Endodermal cell (in vitro differentiated cells): Measurements from ENCODE around the gene CLEC2L. TPM values are rescaled to one million over a fixed set of nuclear protein-coding genes. Genes with fewer than 3 reads are reported as not detected.

ENCODE experiments used
- DNase-seq: peaks from one replicate; pipeline ENCODE4 v3.0.0-alpha.2; 2017
- H3K27ac ChIP-seq: 2 replicates; pipeline ENCODE4 v1.5.1; 2013; ENCODE audit warnings: mild to moderate bottlenecking, low read depth, low read length, moderate library complexity
- H3K27me3 ChIP-seq: 2 replicates; pipeline ENCODE4 v1.6.1; 2013; ENCODE audit warnings: mild to moderate bottlenecking, low read length, moderate library complexity; ENCODE audit not compliant: insufficient read depth, control insufficient read depth, poor library complexity, severe bottlenecking
- H3K36me3 ChIP-seq: 2 replicates; pipeline ENCODE4 v1.7.0; 2013; ENCODE audit warnings: mild to moderate bottlenecking, low read length, moderate library complexity; ENCODE audit not compliant: control insufficient read depth, insufficient read depth
- H3K4me1 ChIP-seq: one replicate; pipeline ENCODE4 v1.7.0; 2013; ENCODE audit warnings: low read length; ENCODE audit not compliant: control insufficient read depth, insufficient read depth
- H3K4me3 ChIP-seq: 2 replicates; pipeline ENCODE4 v1.5.1; 2013; ENCODE audit warnings: mild to moderate bottlenecking, low read length, moderate library complexity
- H3K9ac ChIP-seq: 2 replicates; pipeline ENCODE4 v1.6.1; 2013; ENCODE audit warnings: mild to moderate bottlenecking, low read length, moderate library complexity; ENCODE audit not compliant: poor library complexity, severe bottlenecking; ENCODE audit errors: extremely low read depth
- H3K9me3 ChIP-seq: 2 replicates; pipeline ENCODE4 v1.6.1; 2013; ENCODE audit warnings: mild to moderate bottlenecking, low read length, moderate library complexity; ENCODE audit not compliant: control insufficient read depth
- H3K27ac Mint-ChIP-seq: 2 replicates; pipeline ENCODE4 v1.8.0; 2020; ENCODE audit warnings: mixed read lengths
- H3K27me3 Mint-ChIP-seq: 2 replicates; pipeline ENCODE4 v1.8.0; 2021; ENCODE audit warnings: mild to moderate bottlenecking, mixed read lengths; ENCODE audit not compliant: insufficient read depth
- H3K36me3 Mint-ChIP-seq: 2 replicates; pipeline ENCODE4 v1.8.0; 2020; ENCODE audit warnings: low read depth, mixed read lengths
- H3K4me1 Mint-ChIP-seq: 2 replicates; pipeline ENCODE4 v1.8.0; 2020; ENCODE audit warnings: mixed read lengths
- H3K4me3 Mint-ChIP-seq: 2 replicates; pipeline ENCODE4 v1.8.0; 2020; ENCODE audit warnings: mild to moderate bottlenecking, moderate library complexity, mixed read lengths
- H3K9me3 Mint-ChIP-seq: 2 replicates; pipeline ENCODE4 v1.8.0; 2020; ENCODE audit warnings: mild to moderate bottlenecking, mixed read lengths
- CTCF ChIP-seq: fragments of 200-600 bp; sonication (generic); conservative IDR thresholded peaks from 2 replicates; pipeline ENCODE4 v1.5.0; 2021; ENCODE audit warnings: antibody characterized with exemption, mild to moderate bottlenecking
- WGBS, 2 experiments: methylation state at CpG; one replicate each; pipeline versions ENCODE4 v1.1.5 to v1.1.7; 2013; ENCODE audit warnings: missing lambda C conversion rate in 2 of 2, mixed read lengths in 1 of 2; ENCODE audit not compliant: insufficient coverage in 1 of 2, insufficient read length in 1 of 2; 5-methylcytosine and 5-hydroxymethylcytosine counted together
- total RNA-seq, 2 donors: library from RNA; stranded (reverse); fragmentation: NEBNext Ultra II Directional in 1 of 2; extraction: Animal tissue kit (Norgen Biotek cat#: 25700) in 1 of 2; gene quantifications; 2 replicates in 1 of 2; 3 replicates in 1 of 2; pipeline ENCODE4 v1.2.1, GENCODE V29; 2021

CLEC2L gene
- total RNA-seq, 2 donors from 2014 or later = 1.2 to 1.5 TPM

- 88 to 93% methylated on average over 12 to 14 of the region's 14 CpGs for WGBS, 2 experiments
- no peak for TF ChIP-seq CTCF
- peak overlapping the region; percentile 56 for H3K27ac Mint-ChIP-seq
Measured at GRCh38 chr7:139567647-139568345, 44.3 kb downstream of the CLEC2L start.

GRCh38 chr7:139568346-139568675, 44.8 kb downstream of the CLEC2L start:
- H3K4me1 Mint-ChIP-seq = peaks cover 53% of the 10 kb centered on the region
- 91 to 100% methylated on average over 5 to 6 of the region's 6 CpGs for WGBS, 2 experiments
- no peaks in the 10 kb centered on the region for H3K9me3 Mint-ChIP-seq
- Histone ChIP-seq H3K9me3 (no peaks in the 10 kb centered on the region), H3K4me1 (peaks cover 32% of the 10 kb centered on the region), H3K36me3 (peaks cover 56% of the 10 kb centered on the region), H3K4me3 (no peak overlapping the region), H3K9ac (no peak overlapping the region), H3K27me3 (no peaks in the 10 kb centered on the region), H3K27ac (no peak overlapping the region)
- no peak for TF ChIP-seq CTCF
- H3K27me3 Mint-ChIP-seq = no peaks in the 10 kb centered on the region
- peaks cover 32% of the 10 kb centered on the region for H3K36me3 Mint-ChIP-seq
- no peak overlapping the region for H3K4me3 Mint-ChIP-seq
- H3K27ac Mint-ChIP-seq = no peak overlapping the region
- DNase-seq = peak; percentile 22

More at GRCh38 chr7:139567647-139568345, 44.3 kb downstream of the CLEC2L start:
- Histone ChIP-seq H3K4me1 (peaks cover 32% of the 10 kb centered on the region), H3K9ac (no peak overlapping the region), H3K27me3 (no peaks in the 10 kb centered on the region), H3K36me3 (peaks cover 55% of the 10 kb centered on the region), H3K4me3 (no peak overlapping the region), H3K27ac (no peak overlapping the region), H3K9me3 (no peaks in the 10 kb centered on the region)
- Mint-ChIP-seq H3K4me1 (peaks cover 57% of the 10 kb centered on the region), H3K27me3 (no peaks in the 10 kb centered on the region), H3K4me3 (no peak overlapping the region), H3K9me3 (no peaks in the 10 kb centered on the region), H3K36me3 (peaks cover 28% of the 10 kb centered on the region)
- peak; percentile 42 for DNase-seq

- DNase-seq = peak; percentile 17
- no peak for TF ChIP-seq CTCF
- Mint-ChIP-seq H3K4me3 (no peak overlapping the region), H3K27ac (no peak overlapping the region), H3K27me3 (no peaks in the 10 kb centered on the region), H3K9me3 (no peaks in the 10 kb centered on the region), H3K36me3 (peaks cover 35% of the 10 kb centered on the region), H3K4me1 (peaks cover 47% of the 10 kb centered on the region)
- Histone ChIP-seq H3K9ac (no peak overlapping the region), H3K9me3 (no peaks in the 10 kb centered on the region), H3K4me1 (peaks cover 29% of the 10 kb centered on the region), H3K4me3 (no peak overlapping the region), H3K27me3 (no peaks in the 10 kb centered on the region), H3K27ac (no peak overlapping the region), H3K36me3 (peaks cover 55% of the 10 kb centered on the region)
- 97 to 99% methylated on average over 10 to 12 of the region's 12 CpGs for WGBS, 2 experiments
Measured at GRCh38 chr7:139568813-139569490, 45.5 kb downstream of the CLEC2L start.
